K562 (cell line): Measurements from ENCODE around the gene EPB41L4A.

ENCODE experiments used
- ETV6 ChIP-seq, 3 experiments: fragments of 150-350 bp in 1 of 3; sonication (generic) in 1 of 3; formaldehyde crosslinking in 1 of 3; IDR thresholded peaks; 2 replicates each; pipeline versions ENCODE4 v1.6.1 to v1.8.0; 2014 to 2022; ENCODE audit warnings: borderline replicate concordance in 2 of 3, low read depth in 2 of 3, antibody characterized with exemption in 1 of 3, low read length in 1 of 3, mild to moderate bottlenecking in 1 of 3, missing genetic modification reagents in 1 of 3
- EZH2 ChIP-seq: IDR thresholded peaks from 2 replicates; pipeline ENCODE4 v1.6.1; 2012; ENCODE audit warnings: low read depth, mild to moderate bottlenecking, inconsistent platforms, low read length, borderline replicate concordance
- NFE2L1 ChIP-seq: fragments of 450-650 bp; IDR thresholded peaks from 2 replicates; pipeline ENCODE4 v1.6.1; 2016; ENCODE audit warnings: missing genetic modification characterization, low read depth, mild to moderate bottlenecking, missing compliant biosample characterization, moderate library complexity, borderline replicate concordance
- TCF7L2 ChIP-seq: fragments of 150-350 bp; IDR thresholded peaks from 2 replicates; pipeline ENCODE4 v1.6.1; 2016; ENCODE audit warnings: low read depth, mild to moderate bottlenecking, low read length, moderate library complexity
- ZEB2 ChIP-seq: fragments of 450-650 bp; IDR thresholded peaks from 2 replicates; pipeline ENCODE4 v1.6.1; 2016
- ZFX ChIP-seq: sonication (generic); formaldehyde crosslinking; IDR thresholded peaks from 2 replicates; pipeline ENCODE4 v1.8.0; 2022; ENCODE audit warnings: mild to moderate bottlenecking, missing genetic modification reagents, moderate library complexity
- ZNF24 ChIP-seq: fragments of 450-650 bp; IDR thresholded peaks from 2 replicates; pipeline ENCODE4 v1.6.1; 2016
- TF ChIP-seq, protein P1 (sequence below), 3 experiments: IDR thresholded peaks in 2 of 3; conservative IDR thresholded peaks in 1 of 3; 2 replicates each; pipeline ENCODE4 v1.5.1; 2011 to 2012; ENCODE audit warnings: low read length in 3 of 3, mild to moderate bottlenecking in 3 of 3, control low read depth in 2 of 3, improper control_type of control experiment in 1 of 3, inconsistent platforms in 1 of 3, low read depth in 1 of 3, mixed read lengths in 1 of 3, moderate library complexity in 1 of 3; ENCODE audit not compliant: insufficient read depth in 2 of 3
- TF ChIP-seq, protein P2 (sequence below), 2 experiments: IDR thresholded peaks; 2 replicates each; pipeline ENCODE4 v1.6.1; 2011; ENCODE audit warnings: borderline replicate concordance in 1 of 2, control low read depth in 1 of 2, low read depth in 1 of 2, low read length in 1 of 2, mild to moderate bottlenecking in 1 of 2, mixed read lengths in 1 of 2, moderate library complexity in 1 of 2; ENCODE audit not compliant: insufficient read depth in 1 of 2, insufficient read length in 1 of 2, poor library complexity in 1 of 2, severe bottlenecking in 1 of 2; ENCODE audit errors: extremely low read depth in 1 of 2

DNA sequence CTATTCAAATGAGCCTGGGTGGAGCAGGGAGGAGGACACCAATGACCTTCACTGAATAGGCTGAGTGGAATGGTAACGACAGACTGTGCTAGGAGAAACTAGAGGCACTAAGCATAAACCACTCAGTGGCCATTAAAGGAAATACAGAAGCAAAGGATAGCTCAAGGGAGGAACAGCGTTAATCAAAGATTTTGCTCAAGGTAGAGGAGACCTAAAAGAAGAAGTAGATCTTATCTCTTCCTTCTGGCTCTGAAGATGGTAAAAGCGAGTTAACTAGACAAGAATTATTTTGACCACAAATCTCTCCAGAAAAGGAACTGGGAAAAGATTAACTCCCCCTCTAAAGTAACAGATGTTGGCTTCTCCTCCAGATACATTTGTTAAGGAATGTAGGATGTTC, 299.6 kb downstream of the EPB41L4A start:
- TF ChIP-seq ETV6 (IDR thresholded peaks at IDR 0.05; ENCODE audit: borderline replicate concordance in 1 of 2, low read depth in 2 of 2, low read length in 1 of 2) (no peak), ETV6 (CRISPR knock-in tag; IDR thresholded peaks at IDR 0.05; ENCODE audit: borderline replicate concordance) (no peak), EZH2 (no peak), ZNF24 (no peak), TCF7L2 (no peak), ZFX (CRISPR knock-in tag) (no peak), NFE2L1 (tag) (no peak), ZEB2 (no peak)
- TF ChIP-seq, protein P1, sequence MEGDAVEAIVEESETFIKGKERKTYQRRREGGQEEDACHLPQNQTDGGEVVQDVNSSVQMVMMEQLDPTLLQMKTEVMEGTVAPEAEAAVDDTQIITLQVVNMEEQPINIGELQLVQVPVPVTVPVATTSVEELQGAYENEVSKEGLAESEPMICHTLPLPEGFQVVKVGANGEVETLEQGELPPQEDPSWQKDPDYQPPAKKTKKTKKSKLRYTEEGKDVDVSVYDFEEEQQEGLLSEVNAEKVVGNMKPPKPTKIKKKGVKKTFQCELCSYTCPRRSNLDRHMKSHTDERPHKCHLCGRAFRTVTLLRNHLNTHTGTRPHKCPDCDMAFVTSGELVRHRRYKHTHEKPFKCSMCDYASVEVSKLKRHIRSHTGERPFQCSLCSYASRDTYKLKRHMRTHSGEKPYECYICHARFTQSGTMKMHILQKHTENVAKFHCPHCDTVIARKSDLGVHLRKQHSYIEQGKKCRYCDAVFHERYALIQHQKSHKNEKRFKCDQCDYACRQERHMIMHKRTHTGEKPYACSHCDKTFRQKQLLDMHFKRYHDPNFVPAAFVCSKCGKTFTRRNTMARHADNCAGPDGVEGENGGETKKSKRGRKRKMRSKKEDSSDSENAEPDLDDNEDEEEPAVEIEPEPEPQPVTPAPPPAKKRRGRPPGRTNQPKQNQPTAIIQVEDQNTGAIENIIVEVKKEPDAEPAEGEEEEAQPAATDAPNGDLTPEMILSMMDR (IDR thresholded peaks at IDR 0.05 in 2 of 3, conservative IDR thresholded peaks at IDR 0.05 in 1 of 3; ENCODE audit: insufficient read depth in 2 of 3, low read depth in 1 of 3, low read length in 3 of 3): no peak
- TF ChIP-seq, protein P2, sequence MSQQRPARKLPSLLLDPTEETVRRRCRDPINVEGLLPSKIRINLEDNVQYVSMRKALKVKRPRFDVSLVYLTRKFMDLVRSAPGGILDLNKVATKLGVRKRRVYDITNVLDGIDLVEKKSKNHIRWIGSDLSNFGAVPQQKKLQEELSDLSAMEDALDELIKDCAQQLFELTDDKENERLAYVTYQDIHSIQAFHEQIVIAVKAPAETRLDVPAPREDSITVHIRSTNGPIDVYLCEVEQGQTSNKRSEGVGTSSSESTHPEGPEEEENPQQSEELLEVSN (IDR thresholded peaks at IDR 0.05; ENCODE audit: borderline replicate concordance in 1 of 2, extremely low read depth in 1 of 2, insufficient read depth in 1 of 2, insufficient read length in 1 of 2, low read depth in 1 of 2, low read length in 1 of 2, poor library complexity in 1 of 2, severe bottlenecking in 1 of 2): no peak
